ENCODE results near the gene RBM7.

RBM7 gene

DNA sequence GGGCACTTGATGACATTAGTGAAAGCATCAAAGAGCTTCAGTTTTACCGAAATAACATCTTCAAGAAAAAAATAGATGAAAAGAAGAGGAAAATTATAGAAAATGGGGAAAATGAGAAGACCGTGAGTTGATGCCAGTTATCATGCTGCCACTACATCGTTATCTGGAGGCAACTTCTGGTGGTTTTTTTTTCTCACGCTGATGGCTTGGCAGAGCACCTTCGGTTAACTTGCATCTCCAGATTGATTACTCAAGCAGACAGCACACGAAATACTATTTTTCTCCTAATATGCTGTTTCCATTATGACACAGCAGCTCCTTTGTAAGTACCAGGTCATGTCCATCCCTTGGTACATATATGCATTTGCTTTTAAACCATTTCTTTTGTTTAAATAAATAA lies 49.4 kb downstream of the RBM7 start:
- no peak for DNase-seq

- DNase-seq = no peak
Observed at GRCh38 chr11:114452399-114452798, 51.9 kb downstream of the RBM7 start.

Data from GDM1 (cell line).